PC-3 (cell line): ENCODE data around the gene PAM16. TPM values are rescaled to one million over a fixed set of nuclear protein-coding genes. Genes with fewer than 3 reads are reported as not detected.

Experiments used
- ATAC-seq: fragments of 200-7000 bp; cut with Tn5 transposase; 2 replicates; pipeline ENCODE4 v1.9.1; 2020; ENCODE audit warnings: mild to moderate bottlenecking, moderate library complexity
- BruUV-seq: library from RNA; stranded (reverse); fragments of 400-500 nt; replicated peaks from 2 replicates; lab custom pipeline; 2021; lab: Mats Ljungman, UMichigan
- CTCF ChIA-PET: fragments of 300-600 bp; sonication (Branson Sonifier 250); formaldehyde crosslinking; loops from one replicate; lab custom pipeline; 2022; ENCODE audit warnings: antibody characterized with exemption; lab: Charles Lee
- POLR2A ChIA-PET: fragments of 300-600 bp; sonication (Branson Sonifier 250); formaldehyde crosslinking; loops from one replicate; lab custom pipeline; 2022; ENCODE audit warnings: antibody characterized with exemption; ENCODE audit not compliant: unreplicated experiment; lab: Charles Lee
- DNase-seq: peaks from one replicate; pipeline ENCODE4 v3.0.0-alpha.2; 2015
- H2AFZ ChIP-seq: fragments of 300-600 bp; sonication (generic); 2 replicates; pipeline ENCODE4 v1.6.0; 2016; ENCODE audit warnings: antibody characterized with exemption, low read length
- H3F3A ChIP-seq: fragments of 300-600 bp; sonication (generic); one replicate; pipeline ENCODE4 v1.6.0; 2017; ENCODE audit warnings: antibody characterized with exemption, low read length, control low read depth, mild to moderate bottlenecking; ENCODE audit not compliant: unreplicated experiment
- H3K27ac ChIP-seq: fragments of 300-600 bp; sonication (generic); 2 replicates; pipeline ENCODE4 v1.5.1; 2016; ENCODE audit warnings: mild to moderate bottlenecking, low read length
- H3K27me3 ChIP-seq: fragments of 300-600 bp; sonication (generic); 2 replicates; pipeline ENCODE4 v1.6.1; 2016; ENCODE audit warnings: low read length, mixed read lengths
- H3K36me3 ChIP-seq: fragments of 300-600 bp; sonication (generic); 2 replicates; pipeline ENCODE4 v1.6.1; 2016; ENCODE audit warnings: low read depth, mixed run types, low read length, mixed read lengths
- H3K4me1 ChIP-seq: fragments of 300-600 bp; sonication (generic); 2 replicates; pipeline ENCODE4 v1.5.1; 2016; ENCODE audit warnings: low read length; ENCODE audit not compliant: insufficient read depth
- H3K4me2 ChIP-seq: fragments of 300-600 bp; sonication (generic); 2 replicates; pipeline ENCODE4 v1.6.0; 2016; ENCODE audit warnings: low read length
- H3K4me3 ChIP-seq: fragments of 300-600 bp; sonication (generic); 2 replicates; pipeline ENCODE4 v1.5.1; 2016; ENCODE audit warnings: mild to moderate bottlenecking, low read length, mixed read lengths
- H3K79me2 ChIP-seq: fragments of 300-600 bp; sonication (generic); 2 replicates; pipeline ENCODE4 v1.6.1; 2017; ENCODE audit warnings: low read length, mixed read lengths
- H3K9ac ChIP-seq: fragments of 300-600 bp; sonication (generic); 2 replicates; pipeline ENCODE4 v1.6.0; 2016; ENCODE audit warnings: mild to moderate bottlenecking, low read length
- H3K9me2 ChIP-seq: fragments of 300-600 bp; sonication (generic); replicated peaks from 2 replicates; pipeline ENCODE4 v1.6.1; 2016; ENCODE audit warnings: mixed run types, low read length, mixed read lengths
- H3K9me3 ChIP-seq: fragments of 300-600 bp; sonication (generic); 2 replicates; pipeline ENCODE4 v1.6.1; 2016; ENCODE audit warnings: low read length, mixed read lengths
- H4K20me1 ChIP-seq: fragments of 300-600 bp; sonication (generic); 2 replicates; pipeline ENCODE4 v1.6.1; 2016; ENCODE audit warnings: low read length, mixed read lengths
- EZH2 ChIP-seq: fragments of 300-600 bp; sonication (generic); IDR thresholded peaks from one replicate; pipeline ENCODE4 v1.6.1; 2017; ENCODE audit warnings: antibody characterized with exemption, mild to moderate bottlenecking, low read length; ENCODE audit not compliant: unreplicated experiment
- EZH2phosphoT487 ChIP-seq: fragments of 300-600 bp; sonication (generic); IDR thresholded peaks from 2 replicates; pipeline ENCODE4 v1.6.1; 2018; ENCODE audit warnings: mild to moderate bottlenecking, antibody characterized with exemption, low read length, borderline replicate concordance
- intact Hi-C: fragments of 100-400 bp; cut with micrococcal nuclease; formaldehyde crosslinking; loops from 2 replicates; pipeline ENCODE4 v1.9.0; 2023
- total RNA-seq: library from RNA; depleted of rRNA; stranded (reverse); fragments of >200 nt; gene quantifications from 2 replicates; pipeline ENCODE4 v1.2.3, GENCODE V29; 2014
- TF ChIP-seq, protein P1 (sequence below): fragments of 300-600 bp; sonication (generic); conservative IDR thresholded peaks from 2 replicates; pipeline ENCODE4 v1.5.1; 2017; ENCODE audit warnings: antibody characterized with exemption, low read depth, mild to moderate bottlenecking, low read length

The PAM16 gene
- total RNA-seq, 1 experiment from 2014 or later = 95.5 TPM

DNA sequence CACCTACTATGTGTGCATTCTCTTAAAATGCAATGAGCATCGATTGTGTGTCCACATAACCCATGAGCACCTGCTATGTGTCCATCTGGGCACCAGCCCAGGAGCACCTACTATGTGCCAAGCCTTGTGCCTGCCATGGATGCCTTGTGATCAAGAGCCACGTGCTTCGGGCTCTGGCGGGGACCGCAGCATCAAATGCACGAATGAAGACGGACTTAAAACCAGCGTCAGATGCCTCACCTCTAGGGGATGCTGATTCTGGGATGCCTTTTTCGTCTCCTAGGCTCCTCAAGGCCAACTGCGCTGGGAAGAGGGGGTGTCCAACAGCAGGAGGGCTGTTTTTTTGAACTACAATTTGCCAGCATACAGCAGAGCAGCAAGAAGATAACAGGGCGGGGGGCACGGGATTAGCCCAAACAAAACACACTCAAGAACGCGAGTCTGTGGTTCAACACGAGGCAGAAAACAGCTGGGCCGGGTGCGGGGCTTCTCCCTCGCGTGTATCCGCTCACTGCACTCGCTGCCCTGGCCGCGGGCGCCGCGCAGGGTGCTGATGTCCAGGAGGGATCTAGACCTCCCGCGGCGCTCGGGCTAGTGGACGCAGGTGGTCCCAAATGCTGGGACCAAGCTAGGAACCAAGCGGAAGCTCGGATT, 36.5 kb downstream of the PAM16 start:
- peak overlapping the region; percentile 27 for H3K9ac ChIP-seq
- H3K4me1 ChIP-seq = peaks cover 15% of the 10 kb centered on the region
- intact Hi-C loops = loop anchor here (5.0 kb wide), 1 partner anchor 42 kb away; the partner anchor contains the start of gene TFAP4
- CTCF ChIA-PET = interaction anchor here (1.7 kb wide), 1 partner anchor 24 kb away, joined by 6 read pairs; no protein-coding TSS in a partner anchor
- peak overlapping the region; percentile 90 for H3K4me2 ChIP-seq
- peak overlapping the region; percentile 83 for H2AFZ ChIP-seq
- TF ChIP-seq, protein P1, sequence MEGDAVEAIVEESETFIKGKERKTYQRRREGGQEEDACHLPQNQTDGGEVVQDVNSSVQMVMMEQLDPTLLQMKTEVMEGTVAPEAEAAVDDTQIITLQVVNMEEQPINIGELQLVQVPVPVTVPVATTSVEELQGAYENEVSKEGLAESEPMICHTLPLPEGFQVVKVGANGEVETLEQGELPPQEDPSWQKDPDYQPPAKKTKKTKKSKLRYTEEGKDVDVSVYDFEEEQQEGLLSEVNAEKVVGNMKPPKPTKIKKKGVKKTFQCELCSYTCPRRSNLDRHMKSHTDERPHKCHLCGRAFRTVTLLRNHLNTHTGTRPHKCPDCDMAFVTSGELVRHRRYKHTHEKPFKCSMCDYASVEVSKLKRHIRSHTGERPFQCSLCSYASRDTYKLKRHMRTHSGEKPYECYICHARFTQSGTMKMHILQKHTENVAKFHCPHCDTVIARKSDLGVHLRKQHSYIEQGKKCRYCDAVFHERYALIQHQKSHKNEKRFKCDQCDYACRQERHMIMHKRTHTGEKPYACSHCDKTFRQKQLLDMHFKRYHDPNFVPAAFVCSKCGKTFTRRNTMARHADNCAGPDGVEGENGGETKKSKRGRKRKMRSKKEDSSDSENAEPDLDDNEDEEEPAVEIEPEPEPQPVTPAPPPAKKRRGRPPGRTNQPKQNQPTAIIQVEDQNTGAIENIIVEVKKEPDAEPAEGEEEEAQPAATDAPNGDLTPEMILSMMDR = no peak; the same call in 1 of the 2 replicates
- TF ChIP-seq EZH2 (no peak), EZH2phosphoT487 (no peak)
- peaks cover 34% of the 10 kb centered on the region for H3K79me2 ChIP-seq
- H3K4me3 ChIP-seq = peak overlapping the region; percentile 69
- TSS peak; percentile 60 for BruUV-seq
- POLR2A ChIA-PET = interaction anchor here (0.5 kb wide), 1 partner anchor 41 kb away, joined by 3 read pairs; no protein-coding TSS in a partner anchor
- no peaks in the 10 kb centered on the region for H3K27me3 ChIP-seq
- no peaks in the 10 kb centered on the region for H3K36me3 ChIP-seq
- H3K9me2 ChIP-seq = no peaks in the 10 kb centered on the region
- ATAC-seq (peak; percentile 9), DNase-seq (peak; percentile 39)
- no peaks in the 10 kb centered on the region for H4K20me1 ChIP-seq
- no peaks in the 10 kb centered on the region for H3F3A ChIP-seq
- H3K9me3 ChIP-seq = no peaks in the 10 kb centered on the region
- H3K27ac ChIP-seq = no peak overlapping the region

DNA sequence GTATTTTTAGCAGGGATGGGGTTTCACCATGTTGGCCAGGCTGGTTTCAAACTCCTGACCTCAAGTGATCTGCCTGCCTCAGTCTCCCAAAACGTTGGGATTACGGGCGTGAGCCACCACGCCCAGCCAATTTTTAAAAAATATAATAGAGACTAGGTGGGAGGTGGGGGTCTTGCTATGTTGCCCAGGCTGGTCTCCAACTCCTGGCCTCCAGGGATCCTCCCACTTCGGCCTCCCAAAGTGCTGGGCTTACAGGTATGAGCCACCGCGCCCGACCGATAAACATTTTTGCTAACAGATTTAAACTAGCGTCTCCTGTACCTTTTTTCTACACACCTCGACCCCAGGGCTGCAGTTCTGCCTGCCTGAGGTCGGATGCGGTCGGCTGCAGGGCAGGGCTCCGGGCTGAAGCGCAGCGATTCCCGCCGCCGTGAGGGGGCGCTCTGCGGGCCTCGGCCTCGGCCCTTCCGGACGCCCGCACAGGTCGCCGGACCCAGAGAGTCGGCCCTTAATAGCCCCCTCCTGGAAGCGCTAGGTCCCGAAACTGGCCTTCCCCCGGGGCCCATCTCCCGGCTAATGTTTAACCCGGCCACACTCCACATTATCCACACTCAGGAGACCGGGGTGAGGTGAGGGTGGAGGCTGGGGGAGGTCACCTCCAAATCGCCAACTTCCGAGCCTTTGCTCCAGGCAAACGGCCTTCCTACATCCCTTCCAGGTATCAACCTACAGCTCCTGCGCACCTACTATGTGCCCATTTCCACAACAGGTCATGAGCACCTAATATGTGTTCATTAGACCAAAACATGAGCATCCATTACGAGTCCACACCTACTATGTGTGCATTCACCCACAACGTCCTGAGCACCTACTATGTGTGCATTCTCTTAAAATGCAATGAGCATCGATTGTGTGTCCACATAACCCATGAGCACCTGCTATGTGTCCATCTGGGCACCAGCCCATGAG, 37.3 kb downstream of the PAM16 start:
- no peak for ATAC-seq
- Histone ChIP-seq H3K79me2 (peaks cover 26% of the 10 kb centered on the region), H3K36me3 (no peaks in the 10 kb centered on the region), H3K9me3 (no peaks in the 10 kb centered on the region), H2AFZ (no peak overlapping the region), H3K4me3 (no peak overlapping the region), H3K27me3 (no peaks in the 10 kb centered on the region), H3K9ac (no peak overlapping the region), H3K27ac (no peak overlapping the region), H3K9me2 (no peaks in the 10 kb centered on the region), H3F3A (no peaks in the 10 kb centered on the region), H3K4me2 (no peak overlapping the region), H4K20me1 (no peaks in the 10 kb centered on the region), H3K4me1 (peaks cover 20% of the 10 kb centered on the region)
- BruUV-seq = no TSS peak
- ChIA-PET CTCF (no interaction called here), POLR2A (no interaction called here)
- DNase-seq = no peak
- intact Hi-C loops = no loop called here
- no peak for TF ChIP-seq EZH2
- TF ChIP-seq, protein P1 = peak; percentile 37; the same call in 1 of the 2 replicates
